ENCODE results near the gene AFMID.
"Not testable (repeated sequence)": the region's sequence is repeated elsewhere in the genome, so short reads cannot be mapped to it uniquely, and the experiment has no call there.

The AFMID gene

DNA sequence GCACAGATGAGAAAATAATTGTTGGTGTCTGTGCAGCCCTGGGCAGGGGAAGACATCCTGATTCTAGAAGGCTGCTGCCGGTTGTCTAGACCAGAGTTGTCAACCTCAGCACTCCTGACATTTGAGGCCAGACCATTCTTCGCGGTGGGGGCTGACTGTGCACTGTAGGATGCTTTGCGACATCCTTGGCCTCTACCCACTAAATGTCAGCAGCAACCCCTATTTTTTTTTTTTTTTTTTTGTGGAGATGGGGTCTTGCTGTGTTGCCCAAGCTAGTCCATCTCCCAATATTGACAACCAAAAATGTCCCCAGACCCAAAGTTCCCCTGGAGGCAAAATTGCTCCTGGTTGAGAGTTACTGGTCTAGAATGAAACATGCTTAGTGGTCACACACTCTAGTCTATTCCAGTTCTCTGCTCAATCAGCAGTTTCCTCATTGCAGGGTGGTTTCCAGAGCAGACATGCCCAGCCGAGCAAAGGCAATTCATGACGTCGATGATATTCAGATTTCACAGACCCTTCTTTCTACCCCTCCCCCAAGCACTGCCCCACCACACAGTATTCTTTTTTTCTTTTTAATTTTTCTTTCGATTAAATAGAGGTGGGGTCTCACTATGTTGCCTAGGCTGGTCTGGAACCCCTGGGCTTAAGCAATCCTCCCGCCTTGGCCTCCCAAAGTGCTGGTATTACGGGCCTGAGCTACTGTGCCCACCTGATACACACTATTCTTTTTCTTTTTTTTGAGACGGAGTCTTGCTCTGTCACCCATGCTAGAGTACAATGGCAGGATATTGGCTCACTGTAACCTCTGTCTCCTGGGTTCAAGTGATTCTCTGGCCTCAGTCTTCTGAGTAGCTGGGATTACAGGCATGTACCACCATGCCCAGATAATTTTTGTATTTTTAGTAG lies 32.0 kb upstream of the AFMID start:
- DNase-seq (ENCODE audit: low read depth in 1 of 2, low spot score in 1 of 2), result no peak

DNA sequence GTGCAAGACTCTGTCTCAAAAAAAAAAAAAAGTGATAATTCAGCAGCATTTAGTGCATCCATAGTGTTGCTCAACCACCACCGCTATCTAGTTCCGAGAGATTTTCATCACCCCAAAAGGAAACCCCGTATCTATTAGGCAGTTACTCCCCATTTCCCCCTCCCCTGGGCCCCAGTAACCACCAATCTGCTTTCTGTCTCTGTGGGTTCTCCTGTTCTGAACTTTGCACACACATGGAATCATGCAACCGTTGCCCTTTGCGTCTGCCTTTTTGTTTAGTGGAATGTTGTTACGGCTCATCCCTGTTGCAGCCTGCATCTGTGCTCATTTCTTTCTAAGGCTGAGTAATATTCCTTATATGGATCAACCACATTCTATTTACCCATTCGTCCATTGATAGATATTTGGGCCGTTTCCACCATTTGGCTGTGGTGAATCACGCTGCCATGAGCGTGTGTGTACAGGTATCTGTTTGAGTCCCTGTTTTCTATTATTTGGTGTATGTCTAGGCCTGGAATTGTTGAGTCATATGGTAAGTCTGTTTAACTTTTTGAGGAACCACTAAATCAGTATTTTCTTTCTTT lies 27.5 kb upstream of the AFMID start:
- no peak for DNase-seq (ENCODE audit: low read depth in 1 of 2, low spot score in 1 of 2)

DNA sequence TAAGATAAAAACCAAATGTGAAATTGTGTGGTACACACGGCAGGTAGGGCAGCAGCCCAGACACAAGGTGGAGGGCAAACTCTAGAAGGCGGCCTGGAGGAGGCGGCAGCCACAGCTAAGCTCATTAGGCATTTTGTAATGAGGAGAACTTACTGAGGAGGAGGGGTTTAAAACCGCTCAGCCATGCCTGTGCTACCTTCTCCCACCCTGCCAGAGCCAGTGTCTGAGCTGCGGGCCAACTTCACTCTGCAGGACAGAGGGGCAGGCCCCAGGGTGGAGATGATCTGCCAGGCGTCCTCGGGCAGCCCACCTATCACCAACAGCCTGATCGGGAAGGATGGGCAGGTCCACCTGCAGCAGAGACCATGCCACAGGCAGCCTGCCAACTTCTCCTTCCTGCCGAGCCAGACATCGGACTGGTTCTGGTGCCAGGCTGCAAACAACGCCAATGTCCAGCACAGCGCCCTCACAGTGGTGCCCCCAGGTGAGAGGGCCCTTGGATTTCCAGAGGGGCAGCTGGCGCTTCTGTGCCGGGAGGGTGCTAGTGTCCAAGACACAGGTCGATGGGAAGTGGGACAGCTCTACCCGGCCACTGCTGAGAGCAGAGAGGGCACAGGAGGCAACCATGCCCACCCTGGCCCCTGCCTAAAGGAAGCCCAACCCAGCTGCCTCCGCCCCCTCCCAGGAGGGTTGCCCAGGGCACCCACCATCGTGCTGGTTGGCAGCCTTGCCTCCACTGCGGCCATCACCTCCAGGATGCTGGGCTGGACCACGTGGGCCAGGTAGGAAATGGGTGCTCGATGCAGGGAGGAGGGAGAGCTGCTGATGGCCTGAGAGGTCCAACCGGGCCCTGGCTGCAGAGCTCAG lies 23.0 kb upstream of the AFMID start:
- no peak for DNase-seq (ENCODE audit: low read depth in 1 of 2, low spot score in 1 of 2)

DNA sequence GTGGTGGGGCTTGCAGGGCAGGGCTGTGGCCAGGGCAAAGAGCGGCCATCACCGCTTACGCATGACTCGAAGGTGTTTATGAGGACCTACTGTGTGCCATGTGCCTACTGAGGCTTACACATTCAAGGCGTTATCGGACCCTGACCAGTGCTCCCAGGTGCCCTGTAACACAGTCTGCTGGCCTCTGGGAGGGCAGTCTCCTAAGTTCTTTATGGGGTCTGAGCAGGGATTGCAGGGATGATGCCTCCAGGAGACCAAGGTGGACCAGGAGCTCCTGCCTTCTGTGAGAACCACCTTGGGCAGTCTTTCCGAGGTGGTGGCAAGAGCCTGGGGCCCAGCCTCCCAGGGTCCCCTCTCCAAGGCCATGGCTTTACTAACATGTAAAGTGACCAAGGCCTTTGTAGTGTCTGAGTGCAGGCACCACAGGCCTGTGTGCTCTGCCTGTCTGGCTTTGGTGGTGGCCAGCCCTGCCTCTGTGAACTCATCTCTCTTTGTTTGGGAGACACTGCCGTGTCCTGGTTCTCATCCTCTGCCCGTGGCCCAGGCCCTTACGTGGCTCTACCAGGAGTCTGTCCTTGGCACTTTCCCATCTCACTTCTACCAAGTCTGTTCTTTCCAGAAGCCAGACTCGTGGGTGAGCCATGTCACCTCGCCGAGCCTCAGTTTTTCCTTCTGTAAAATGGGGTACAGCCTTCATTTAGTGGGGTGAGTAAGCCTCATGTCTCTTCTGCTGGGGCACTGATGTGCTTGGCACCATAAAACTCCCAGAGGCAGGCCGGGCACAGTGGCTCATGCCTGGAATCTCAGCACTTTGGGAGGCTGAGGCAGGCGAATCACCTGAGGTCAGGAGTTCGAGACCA lies 22.2 kb upstream of the AFMID start:
- DNase-seq (ENCODE audit: low read depth in 1 of 2, low spot score in 1 of 2), result no peak

DNA sequence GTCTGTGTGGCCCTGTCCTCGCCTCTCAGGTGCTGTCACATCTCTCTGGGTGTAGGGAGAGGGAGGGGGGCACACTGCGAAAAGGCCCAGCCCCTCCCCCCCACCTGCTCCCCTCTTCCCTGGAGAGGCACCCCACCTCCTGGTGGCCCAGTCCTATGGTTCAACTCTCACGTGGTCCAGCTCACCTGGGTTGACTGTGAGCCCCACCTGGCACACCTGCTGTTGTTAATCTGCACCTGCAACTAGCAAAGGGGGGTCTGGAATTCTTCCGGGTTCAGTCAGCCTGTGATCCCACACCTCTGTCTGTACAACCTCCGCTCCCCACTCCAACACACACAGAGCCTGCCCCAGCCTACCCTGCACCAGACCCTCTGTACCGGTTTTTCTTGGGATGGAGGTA lies 20.7 kb upstream of the AFMID start:
- no peak for DNase-seq (ENCODE audit: low read depth in 1 of 2, low spot score in 1 of 2)

DNA sequence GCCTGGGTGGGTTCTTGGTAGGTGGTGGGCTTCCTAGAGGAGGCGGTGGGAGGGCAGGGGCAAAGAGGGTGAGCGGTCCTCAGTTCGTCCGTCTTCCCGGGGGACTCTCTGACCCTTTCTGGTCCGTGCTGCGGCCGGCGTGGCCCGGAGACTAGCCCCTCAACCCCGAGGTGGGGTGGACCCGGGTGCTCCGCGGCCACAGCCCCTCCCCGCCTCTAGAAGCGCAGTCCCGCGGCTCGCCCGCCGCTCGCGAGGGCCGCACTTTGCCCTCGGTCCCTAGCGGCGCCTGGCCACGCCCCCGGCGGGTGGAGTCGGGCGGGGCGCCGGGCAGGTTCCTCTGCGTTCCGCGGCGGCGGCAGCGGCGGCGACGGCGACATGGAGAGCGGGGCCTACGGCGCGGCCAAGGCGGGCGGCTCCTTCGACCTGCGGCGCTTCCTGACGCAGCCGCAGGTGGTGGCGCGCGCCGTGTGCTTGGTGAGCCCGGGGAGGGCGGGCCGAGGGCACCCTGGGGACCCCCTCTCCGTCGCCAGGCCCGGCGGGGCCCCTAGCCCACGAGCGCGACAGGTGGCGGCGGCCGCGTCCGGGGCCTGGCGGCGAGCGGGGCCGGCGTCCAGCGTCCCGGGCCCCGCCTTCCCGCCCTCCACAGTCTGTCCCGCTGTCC lies 18.8 kb upstream of the AFMID start, which contains the start of gene SYNGR2:
Gene SYNGR2 (plus strand): TSS at position 340 of the 661 bp plus-strand sequence. CDS start 36 bp downstream, at position 376.
- peak; percentile 81 to 87 for DNase-seq (ENCODE audit: low read depth in 1 of 2, low spot score in 1 of 2)

DNA sequence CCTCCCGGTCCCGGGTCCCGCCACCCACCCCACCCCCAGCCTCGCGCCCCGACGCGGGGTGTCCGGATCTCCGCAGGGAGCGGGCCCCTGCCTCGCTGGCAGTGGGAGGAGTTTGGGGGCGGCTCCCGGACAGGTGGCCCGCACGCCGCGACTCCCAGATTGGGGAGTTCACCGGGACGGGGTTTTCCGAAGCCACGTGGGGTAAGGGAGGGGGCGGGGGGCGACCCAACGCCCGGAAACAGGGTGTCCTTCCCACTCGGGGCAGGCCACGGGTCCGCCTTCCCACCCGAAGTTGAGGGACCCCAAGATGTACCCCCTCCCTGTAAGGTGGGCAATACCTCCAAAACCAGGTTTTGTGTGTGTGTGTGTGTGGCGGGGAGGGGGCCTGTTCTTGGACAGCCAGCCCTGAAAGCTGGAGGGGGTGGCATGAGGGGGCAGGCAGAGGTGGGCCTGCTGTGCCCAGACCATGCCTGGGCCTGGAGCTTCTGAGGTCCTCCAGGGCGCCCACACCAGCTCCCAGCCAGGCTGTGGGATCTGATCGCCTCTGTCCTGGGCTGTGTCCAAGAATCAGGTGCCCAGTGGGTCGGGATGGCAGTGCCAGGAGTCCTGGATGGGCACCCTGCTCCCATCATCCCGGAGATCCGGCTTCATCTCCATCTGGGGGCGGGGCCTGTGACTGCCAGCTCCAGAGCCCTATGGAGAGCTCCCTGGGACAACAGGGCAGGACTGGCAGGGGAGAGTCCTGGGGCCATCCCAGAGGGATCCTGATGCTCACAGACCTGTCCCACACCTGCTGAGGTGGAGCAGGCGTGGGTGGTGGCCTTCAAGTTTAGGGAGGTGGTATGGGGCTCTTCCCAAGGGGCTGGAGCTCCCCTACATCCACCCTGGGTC lies 18.0 kb upstream of the AFMID start:
- peak in 1 of 2 donors; percentile 61 for DNase-seq (ENCODE audit: low read depth in 1 of 2, low spot score in 1 of 2)

DNA sequence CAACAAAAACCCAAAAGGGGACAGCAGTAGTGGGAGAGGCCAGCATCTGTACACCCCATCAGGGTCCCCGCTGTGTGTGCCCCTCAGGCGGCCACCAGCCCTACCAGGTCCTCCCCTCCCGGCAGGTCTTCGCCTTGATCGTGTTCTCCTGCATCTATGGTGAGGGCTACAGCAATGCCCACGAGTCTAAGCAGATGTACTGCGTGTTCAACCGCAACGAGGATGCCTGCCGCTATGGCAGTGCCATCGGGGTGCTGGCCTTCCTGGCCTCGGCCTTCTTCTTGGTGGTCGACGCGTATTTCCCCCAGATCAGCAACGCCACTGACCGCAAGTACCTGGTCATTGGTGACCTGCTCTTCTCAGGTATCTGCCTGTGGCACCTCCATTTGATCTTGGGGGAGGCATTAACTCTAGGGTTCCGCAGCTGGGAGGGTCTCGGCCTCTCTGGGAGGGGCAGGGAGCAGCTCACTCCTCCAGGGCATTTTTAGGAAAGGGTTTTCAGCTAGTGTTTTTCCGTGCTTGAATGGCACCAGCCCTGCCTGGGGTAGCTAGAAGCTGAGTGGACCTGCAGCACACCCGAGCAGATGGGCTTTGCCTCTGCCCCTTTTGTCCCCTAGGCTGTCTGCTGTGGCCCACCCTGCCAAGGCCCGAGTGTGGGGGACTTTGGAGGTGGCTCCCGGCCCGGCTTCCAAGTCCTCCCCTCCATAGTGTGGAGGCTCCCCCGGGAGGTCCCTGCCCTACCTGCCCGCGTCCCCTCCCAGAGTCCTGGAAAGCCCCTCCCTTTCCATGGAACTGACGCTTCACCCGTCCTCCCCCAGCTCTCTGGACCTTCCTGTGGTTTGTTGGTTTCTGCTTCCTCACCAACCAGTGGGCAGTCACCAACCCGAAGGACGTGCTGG lies 16.2 kb upstream of the AFMID start:
- DNase-seq (ENCODE audit: low read depth in 1 of 2, low spot score in 1 of 2), result no peak

DNA sequence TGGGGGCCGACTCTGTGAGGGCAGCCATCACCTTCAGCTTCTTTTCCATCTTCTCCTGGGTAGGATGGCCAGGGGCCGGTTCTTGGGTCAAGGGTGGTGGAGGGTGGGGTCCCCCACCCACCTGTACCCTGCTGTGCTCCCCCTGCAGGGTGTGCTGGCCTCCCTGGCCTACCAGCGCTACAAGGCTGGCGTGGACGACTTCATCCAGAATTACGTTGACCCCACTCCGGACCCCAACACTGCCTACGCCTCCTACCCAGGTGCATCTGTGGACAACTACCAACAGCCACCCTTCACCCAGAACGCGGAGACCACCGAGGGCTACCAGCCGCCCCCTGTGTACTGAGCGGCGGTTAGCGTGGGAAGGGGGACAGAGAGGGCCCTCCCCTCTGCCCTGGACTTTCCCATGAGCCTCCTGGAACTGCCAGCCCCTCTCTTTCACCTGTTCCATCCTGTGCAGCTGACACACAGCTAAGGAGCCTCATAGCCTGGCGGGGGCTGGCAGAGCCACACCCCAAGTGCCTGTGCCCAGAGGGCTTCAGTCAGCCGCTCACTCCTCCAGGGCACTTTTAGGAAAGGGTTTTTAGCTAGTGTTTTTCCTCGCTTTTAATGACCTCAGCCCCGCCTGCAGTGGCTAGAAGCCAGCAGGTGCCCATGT lies 15.4 kb upstream of the AFMID start:
- not testable (repeated sequence) for DNase-seq (ENCODE audit: low read depth in 1 of 2, low spot score in 1 of 2)

DNA sequence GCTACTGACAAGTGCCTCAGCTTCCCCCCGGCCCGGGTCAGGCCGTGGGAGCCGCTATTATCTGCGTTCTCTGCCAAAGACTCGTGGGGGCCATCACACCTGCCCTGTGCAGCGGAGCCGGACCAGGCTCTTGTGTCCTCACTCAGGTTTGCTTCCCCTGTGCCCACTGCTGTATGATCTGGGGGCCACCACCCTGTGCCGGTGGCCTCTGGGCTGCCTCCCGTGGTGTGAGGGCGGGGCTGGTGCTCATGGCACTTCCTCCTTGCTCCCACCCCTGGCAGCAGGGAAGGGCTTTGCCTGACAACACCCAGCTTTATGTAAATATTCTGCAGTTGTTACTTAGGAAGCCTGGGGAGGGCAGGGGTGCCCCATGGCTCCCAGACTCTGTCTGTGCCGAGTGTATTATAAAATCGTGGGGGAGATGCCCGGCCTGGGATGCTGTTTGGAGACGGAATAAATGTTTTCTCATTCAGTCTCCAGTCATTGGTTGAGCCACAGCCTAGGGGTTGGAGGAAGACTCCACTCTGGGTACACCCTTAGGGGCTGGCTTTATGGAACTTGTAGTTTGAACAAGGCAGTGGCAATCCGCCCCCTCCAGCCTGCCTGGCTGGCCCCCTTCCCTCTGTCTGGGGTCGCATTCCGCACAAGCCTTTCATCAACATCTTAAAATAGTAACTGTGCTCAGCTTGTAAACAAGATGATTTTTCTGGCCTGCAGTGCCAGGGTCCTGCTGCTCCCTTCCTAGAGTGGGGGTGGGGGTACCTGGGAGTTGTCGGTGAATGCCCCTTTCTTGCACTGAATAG lies 14.7 kb upstream of the AFMID start:
- DNase-seq (ENCODE audit: low read depth in 1 of 2, low spot score in 1 of 2), result no peak

DNA sequence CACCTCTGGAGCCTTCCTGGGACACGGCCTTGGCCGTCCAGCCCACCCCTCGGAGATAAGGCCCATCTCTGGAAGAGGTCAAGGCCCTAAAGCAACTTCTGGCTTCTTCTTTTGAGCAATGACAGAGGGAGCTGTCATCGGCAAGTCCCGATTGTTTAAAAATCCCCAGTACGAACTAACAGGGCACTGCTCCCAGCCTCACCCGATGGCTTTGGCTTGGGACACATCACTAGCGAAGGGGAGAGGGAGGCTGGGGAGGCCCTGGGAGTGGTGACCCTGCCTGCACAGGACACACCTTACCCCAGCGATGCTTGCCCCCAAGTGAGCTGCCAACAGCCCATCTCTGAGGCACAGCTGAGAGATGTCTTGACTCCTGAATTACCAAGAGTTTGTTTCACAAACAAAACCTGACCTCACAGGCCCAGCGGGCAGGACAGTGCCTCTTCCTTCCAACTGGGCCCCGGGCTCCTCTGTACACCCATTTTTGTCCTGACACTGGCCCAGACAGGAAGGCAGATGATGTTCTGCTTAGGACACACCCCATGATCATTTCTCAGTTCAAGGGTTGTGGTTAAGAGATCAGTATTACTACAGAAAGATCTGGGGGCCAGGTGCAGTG lies 14.0 kb upstream of the AFMID start:
- no peak for DNase-seq (ENCODE audit: low read depth in 1 of 2, low spot score in 1 of 2)

DNA sequence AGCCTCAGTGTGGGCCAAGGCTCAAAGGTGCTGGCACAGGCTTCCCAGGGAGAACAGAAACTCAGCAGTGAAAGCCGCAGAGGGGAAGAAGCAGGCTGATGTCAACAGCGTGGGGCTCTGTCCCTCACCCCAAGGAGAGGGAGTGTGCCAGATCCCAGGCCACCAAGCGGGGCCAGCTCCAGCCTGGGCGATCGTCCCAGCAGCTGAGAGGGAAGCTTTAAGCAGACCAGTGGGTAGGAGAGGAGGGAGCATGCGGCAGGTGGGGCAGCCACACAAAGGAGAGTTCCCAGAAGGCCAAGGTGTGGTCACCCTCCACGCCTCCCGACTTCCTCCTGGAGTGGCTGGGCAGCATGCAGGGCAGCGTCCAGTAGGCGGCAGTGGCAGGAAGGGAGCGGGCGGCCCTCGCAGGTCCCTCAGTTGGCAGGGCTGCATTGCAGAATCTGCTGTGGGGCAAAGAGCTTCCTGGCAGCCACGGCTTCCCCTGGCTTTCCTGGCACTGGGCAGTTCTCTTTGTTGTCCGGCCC lies 12.8 kb upstream of the AFMID start:
- DNase-seq (ENCODE audit: low read depth in 1 of 2, low spot score in 1 of 2), result no peak

DNA sequence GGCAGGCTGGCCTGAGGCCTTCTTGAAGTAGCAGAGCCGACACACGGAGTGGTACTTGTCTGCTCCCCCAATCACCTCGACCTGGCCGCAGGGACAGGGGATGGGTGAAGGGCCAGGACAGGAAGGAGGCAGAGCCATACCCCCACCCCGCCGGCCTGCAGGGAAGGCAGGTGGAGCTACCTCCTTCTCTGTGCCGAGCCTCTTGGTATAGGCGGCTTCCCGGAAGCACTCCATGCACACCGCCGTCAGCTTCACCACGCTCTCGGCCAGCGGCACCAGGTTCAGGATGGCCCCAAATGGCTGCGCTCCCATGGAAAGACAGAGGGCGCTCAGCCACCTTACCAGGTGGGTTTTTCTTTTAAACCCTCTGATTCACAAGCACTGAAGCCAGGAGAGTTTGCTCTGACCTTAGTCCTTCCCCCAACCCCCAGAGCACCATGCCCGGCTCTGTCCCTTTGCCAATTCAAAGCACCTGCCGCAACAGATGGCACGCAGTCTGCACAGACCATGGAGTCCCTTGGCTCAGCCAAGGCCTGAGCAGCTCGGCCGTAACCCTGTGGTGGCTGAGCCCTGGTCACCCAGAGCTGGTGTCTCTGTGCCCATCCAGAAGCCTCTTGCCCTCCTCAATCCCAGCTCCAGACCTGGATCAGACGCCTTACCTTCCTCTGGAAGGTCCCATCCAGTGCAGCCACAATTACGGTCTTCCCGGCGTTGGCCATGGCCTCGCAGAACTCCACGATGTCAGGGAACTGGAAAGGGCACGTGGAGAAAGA lies 12.1 kb upstream of the AFMID start:
- DNase-seq (ENCODE audit: low read depth in 1 of 2, low spot score in 1 of 2), result no peak

DNA sequence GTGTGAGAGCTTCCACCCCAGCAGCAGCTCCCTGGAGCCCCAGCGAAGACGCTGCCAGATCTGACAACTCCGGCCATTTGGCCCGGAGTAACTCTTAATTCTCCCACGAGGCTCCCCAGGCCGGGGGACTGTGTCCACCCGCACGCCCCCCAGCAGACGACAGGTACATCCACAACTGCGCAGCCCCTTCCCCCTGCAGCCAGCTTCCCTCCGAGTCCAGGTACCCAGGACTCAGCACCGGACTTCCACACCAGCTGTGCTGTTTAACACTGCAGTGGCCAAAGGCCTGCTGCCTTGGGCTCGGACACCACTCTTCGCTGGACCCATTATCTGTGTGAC lies 11.6 kb upstream of the AFMID start:
- DNase-seq (ENCODE audit: low read depth in 1 of 2, low spot score in 1 of 2), result no peak

DNA sequence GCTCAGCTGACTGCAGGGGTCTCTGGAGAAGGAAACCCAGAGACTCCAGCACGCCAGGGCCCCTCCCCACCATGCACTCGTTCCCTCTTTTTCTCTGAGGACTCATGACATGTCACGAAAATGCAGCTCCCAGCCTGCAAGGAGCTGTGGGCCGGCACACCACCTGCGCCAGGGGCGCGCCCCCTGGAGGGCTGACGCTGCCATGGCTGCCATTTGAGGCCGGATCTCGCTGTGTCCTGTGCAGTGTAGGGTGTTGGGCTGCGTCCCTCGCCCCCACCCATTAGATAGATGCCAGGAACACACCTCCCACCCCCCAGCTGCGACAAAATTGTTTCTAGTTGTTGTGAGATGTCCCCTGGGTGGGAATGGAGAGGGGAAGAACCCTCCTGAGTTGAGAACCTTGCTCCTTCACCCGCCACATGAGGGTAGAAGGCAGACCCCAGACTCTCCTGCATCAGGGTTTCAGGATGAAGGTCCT lies 10.6 kb upstream of the AFMID start:
- DNase-seq (ENCODE audit: low read depth in 1 of 2, low spot score in 1 of 2), result peak; percentile 61 to 72
